KMS-11 (cell line): ENCODE results near the gene RFT1.

Experiments
- H2AFZ ChIP-seq: fragments of 200-600 bp; sonication (generic); 2 replicates; pipeline ENCODE4 v1.6.1; 2016; ENCODE audit warnings: antibody characterized with exemption, mixed run types, low read depth
- H3K27ac ChIP-seq: fragments of 200-600 bp; sonication (generic); 2 replicates; pipeline ENCODE4 v1.6.1; 2016; ENCODE audit warnings: mild to moderate bottlenecking, mixed run types
- H3K27me3 ChIP-seq: fragments of 200-600 bp; sonication (generic); 2 replicates; pipeline ENCODE4 v1.6.1; 2017; ENCODE audit warnings: mild to moderate bottlenecking, low read depth, mixed run types, moderate library complexity; ENCODE audit not compliant: insufficient read depth
- H3K36me3 ChIP-seq: fragments of 200-600 bp; sonication (generic); 2 replicates; pipeline ENCODE4 v1.6.1; 2017; ENCODE audit warnings: mild to moderate bottlenecking, mixed run types; ENCODE audit not compliant: insufficient read depth
- H3K4me1 ChIP-seq: fragments of 200-600 bp; sonication (generic); 2 replicates; pipeline ENCODE4 v1.6.1; 2016; ENCODE audit warnings: mild to moderate bottlenecking, low read depth, mixed run types; ENCODE audit not compliant: poor library complexity, severe bottlenecking
- H3K4me2 ChIP-seq: fragments of 200-600 bp; sonication (generic); 2 replicates; pipeline ENCODE4 v1.7.0; 2016; ENCODE audit warnings: mild to moderate bottlenecking, mixed run types
- H3K4me3 ChIP-seq: fragments of 200-600 bp; sonication (generic); IDR thresholded peaks from 2 replicates; pipeline ENCODE4 v1.6.1; 2017; ENCODE audit warnings: low read depth, low read length, mixed read lengths; ENCODE audit not compliant: insufficient read depth
- H3K79me2 ChIP-seq: fragments of 200-600 bp; sonication (generic); 2 replicates; pipeline ENCODE4 v1.6.1; 2016; ENCODE audit warnings: low read depth, mixed run types; ENCODE audit not compliant: insufficient read depth
- H3K9ac ChIP-seq: fragments of 200-600 bp; sonication (generic); 2 replicates; pipeline ENCODE4 v1.6.1; 2016; ENCODE audit warnings: mild to moderate bottlenecking, mixed run types
- H4K20me1 ChIP-seq: fragments of 200-600 bp; sonication (generic); 2 replicates; pipeline ENCODE4 v1.6.1; 2016; ENCODE audit warnings: mild to moderate bottlenecking, mixed run types; ENCODE audit not compliant: insufficient read depth
- TF ChIP-seq, protein P1 (sequence below): fragments of 200-600 bp; sonication (generic); conservative IDR thresholded peaks from 2 replicates; pipeline ENCODE4 v1.6.1; 2017; ENCODE audit warnings: low read depth, mild to moderate bottlenecking, antibody characterized with exemption, low read length, moderate library complexity, mixed read lengths

RFT1 gene

DNA sequence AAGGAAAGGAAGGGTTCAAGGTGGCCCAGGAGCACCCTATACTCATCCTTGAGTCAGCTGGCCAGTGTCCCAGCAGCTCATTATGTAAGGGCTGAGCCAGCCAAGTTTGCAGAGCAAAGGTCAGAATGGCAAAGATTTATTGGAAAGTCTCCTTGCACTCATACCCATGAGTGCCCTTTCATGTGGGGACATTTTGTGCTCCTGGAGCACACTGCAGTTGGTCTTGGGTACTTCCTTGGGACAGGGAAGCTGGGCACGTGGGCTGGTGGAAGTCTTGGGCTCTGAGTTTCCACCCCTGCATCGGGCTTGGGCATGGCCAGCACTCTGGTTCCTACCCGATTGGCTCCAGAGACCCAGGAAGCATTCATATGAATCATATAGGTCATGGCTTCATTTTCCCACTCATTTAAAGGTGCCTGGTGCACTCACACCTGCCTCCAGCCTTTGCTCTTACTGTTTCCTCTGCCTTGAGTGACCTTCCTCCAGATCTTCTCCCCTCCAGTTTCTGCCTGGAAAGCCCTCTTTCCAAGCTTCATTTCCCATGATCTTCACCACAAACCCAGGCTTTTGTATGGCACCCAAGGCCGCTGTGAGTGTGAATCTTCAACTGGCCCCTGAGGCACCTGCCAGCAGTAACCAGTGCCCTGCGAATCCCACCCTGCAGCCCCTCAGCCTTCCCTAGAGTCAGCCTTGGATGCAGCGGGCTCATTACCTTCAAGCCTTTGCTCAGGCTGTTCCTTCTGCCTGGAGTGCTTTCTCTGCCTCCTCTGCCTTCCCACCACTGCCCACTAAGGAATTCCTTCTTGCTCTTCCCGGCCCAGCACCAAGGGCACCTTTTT is 20.2 kb upstream of the RFT1 start:
- no peaks in the 10 kb centered on the region for H3K27me3 ChIP-seq
- H4K20me1 ChIP-seq: no peaks in the 10 kb centered on the region
- no peak overlapping the region for H3K27ac ChIP-seq
- no peak overlapping the region for H3K4me3 ChIP-seq
- no peaks in the 10 kb centered on the region for H3K36me3 ChIP-seq
- H3K4me1 ChIP-seq: no peaks in the 10 kb centered on the region
- H3K4me2 ChIP-seq: no peak overlapping the region
- TF ChIP-seq, protein P1, sequence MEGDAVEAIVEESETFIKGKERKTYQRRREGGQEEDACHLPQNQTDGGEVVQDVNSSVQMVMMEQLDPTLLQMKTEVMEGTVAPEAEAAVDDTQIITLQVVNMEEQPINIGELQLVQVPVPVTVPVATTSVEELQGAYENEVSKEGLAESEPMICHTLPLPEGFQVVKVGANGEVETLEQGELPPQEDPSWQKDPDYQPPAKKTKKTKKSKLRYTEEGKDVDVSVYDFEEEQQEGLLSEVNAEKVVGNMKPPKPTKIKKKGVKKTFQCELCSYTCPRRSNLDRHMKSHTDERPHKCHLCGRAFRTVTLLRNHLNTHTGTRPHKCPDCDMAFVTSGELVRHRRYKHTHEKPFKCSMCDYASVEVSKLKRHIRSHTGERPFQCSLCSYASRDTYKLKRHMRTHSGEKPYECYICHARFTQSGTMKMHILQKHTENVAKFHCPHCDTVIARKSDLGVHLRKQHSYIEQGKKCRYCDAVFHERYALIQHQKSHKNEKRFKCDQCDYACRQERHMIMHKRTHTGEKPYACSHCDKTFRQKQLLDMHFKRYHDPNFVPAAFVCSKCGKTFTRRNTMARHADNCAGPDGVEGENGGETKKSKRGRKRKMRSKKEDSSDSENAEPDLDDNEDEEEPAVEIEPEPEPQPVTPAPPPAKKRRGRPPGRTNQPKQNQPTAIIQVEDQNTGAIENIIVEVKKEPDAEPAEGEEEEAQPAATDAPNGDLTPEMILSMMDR: no peak
- H2AFZ ChIP-seq: no peak overlapping the region
- no peaks in the 10 kb centered on the region for H3K79me2 ChIP-seq
- no peak overlapping the region for H3K9ac ChIP-seq

DNA sequence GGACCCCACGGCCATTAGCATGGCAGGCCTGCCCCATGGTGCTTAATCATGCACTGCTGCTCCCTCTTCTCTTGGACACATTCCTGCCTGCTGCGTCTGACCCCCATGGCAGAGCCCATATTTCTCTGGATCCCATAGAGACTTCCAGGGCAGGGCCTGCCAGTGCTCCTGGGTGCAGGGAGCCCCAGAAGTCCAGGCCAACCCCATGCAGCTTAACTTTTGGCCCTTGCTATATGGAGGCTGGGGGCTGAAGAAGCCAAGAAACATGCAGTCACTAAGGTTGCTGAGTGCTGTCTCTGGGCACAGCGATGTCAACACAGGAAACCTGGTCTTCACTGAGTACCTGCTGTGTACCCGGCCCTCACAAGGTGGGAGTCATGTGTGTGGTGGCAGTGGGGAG is 19.5 kb upstream of the RFT1 start:
- Histone ChIP-seq H3K4me1 (no peaks in the 10 kb centered on the region), H3K27ac (no peak overlapping the region), H3K9ac (no peak overlapping the region), H3K4me3 (no peak overlapping the region), H2AFZ (no peak overlapping the region), H3K79me2 (no peaks in the 10 kb centered on the region), H4K20me1 (no peaks in the 10 kb centered on the region), H3K4me2 (no peak overlapping the region), H3K36me3 (no peaks in the 10 kb centered on the region), H3K27me3 (no peaks in the 10 kb centered on the region)
- TF ChIP-seq, protein P1: no peak

DNA sequence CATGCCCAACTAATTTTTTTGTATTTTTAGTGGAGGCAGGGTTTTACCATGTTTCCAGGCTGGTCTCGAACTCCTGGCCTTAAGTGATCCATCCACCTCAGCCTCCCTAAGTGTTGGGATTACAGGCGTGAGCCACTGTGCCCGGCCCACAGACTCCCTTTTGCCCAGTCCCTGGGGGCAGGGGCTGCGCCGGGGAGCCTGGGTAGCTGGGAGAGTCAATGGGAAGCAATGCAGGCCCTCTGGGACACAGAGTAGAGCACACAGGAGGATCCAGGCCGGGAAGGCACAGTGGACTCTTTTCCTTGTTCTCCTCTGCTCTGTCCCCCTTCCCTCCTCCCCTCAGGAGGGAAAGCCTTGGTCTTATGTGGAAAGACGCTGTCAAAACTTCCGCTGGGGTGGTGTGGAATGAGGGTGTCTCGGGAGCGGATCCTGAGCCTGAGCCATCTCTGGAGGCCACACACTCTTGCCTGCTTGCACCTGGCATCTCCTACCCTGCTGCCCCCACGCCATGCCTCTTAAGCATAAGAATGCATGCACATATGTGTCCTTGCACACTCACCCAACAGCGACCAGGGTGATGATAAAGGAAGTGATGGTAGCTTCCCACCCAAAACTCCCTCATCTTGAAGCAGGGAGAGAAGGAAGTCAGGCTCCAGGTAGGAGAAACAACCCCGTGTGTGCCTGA is 18.9 kb upstream of the RFT1 start:
- no peak overlapping the region for H3K4me2 ChIP-seq

DNA sequence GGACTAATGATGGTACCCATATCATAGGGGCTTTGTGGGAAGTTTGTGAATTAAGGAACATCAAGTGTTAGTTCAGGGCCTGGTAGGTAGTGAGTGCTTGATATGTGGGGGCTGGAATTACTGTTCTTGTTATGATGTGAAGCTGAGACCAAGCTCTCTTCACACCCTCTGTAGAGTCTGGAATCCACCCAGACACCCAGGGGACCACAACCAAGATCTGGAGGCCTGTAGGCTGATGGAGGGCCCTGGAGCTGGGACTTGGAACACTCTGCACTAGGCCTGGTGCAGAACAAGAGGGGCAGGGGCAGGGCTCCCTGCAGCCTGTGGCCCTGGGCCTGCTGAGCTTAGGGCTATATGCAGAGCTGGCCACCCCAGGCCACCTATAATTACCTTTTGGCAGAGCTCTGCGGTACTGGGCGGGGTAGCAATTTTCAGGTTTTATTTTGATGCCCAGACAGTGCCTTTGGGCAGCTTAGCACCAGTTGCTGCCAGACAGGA is 17.7 kb upstream of the RFT1 start:
- Histone ChIP-seq H3K27me3 (no peaks in the 10 kb centered on the region), H3K79me2 (no peaks in the 10 kb centered on the region), H4K20me1 (no peaks in the 10 kb centered on the region), H3K4me2 (no peak overlapping the region), H3K36me3 (no peaks in the 10 kb centered on the region), H3K4me3 (no peak overlapping the region), H3K4me1 (no peaks in the 10 kb centered on the region), H2AFZ (no peak overlapping the region), H3K27ac (no peak overlapping the region), H3K9ac (no peak overlapping the region)
- TF ChIP-seq, protein P1: no peak

More for the DNA sequence above, 18.9 kb upstream of the RFT1 start:
- H3K27me3 ChIP-seq: no peaks in the 10 kb centered on the region
- H3K4me3 ChIP-seq: no peak overlapping the region
- H4K20me1 ChIP-seq: no peaks in the 10 kb centered on the region
- H2AFZ ChIP-seq: no peak overlapping the region
- no peaks in the 10 kb centered on the region for H3K4me1 ChIP-seq
- TF ChIP-seq, protein P1: no peak
- H3K27ac ChIP-seq: no peak overlapping the region
- no peaks in the 10 kb centered on the region for H3K79me2 ChIP-seq
- H3K36me3 ChIP-seq: no peaks in the 10 kb centered on the region
- H3K9ac ChIP-seq: no peak overlapping the region
